ENCODE data around the gene PLCD3.
A peak's percentile ranks its signal among the peaks of the same experiment; 100 is the strongest.

Gene PLCD3

GRCh38 chr17:45132320-45132571, at the start of gene PLCD3:
TSS of gene PLCD3 (minus strand) at chr17:45132515. CDS start at chr17:45132410, 105 bp downstream.
- DNase-seq = no peak

GRCh38 chr17:45177563-45177962, 45.2 kb upstream of the PLCD3 start:
- DNase-seq = no peak

- no peak for DNase-seq
Observed at GRCh38 chr17:45175759-45176115, 43.4 kb upstream of the PLCD3 start.

GRCh38 chr17:45172541-45173286, 40.4 kb upstream of the PLCD3 start:
- DNase-seq = no peak

GRCh38 chr17:45172232-45172540, 39.9 kb upstream of the PLCD3 start:
- no peak for DNase-seq

- DNase-seq = no peak
Observed at GRCh38 chr17:45171338-45172231, 39.3 kb upstream of the PLCD3 start.

- no peak for DNase-seq
Observed at GRCh38 chr17:45170931-45171337, 38.6 kb upstream of the PLCD3 start.

- no peak for DNase-seq
Observed at GRCh38 chr17:45170280-45170930, 38.1 kb upstream of the PLCD3 start.

GRCh38 chr17:45168991-45169752, 36.9 kb upstream of the PLCD3 start:
- DNase-seq = no peak

GRCh38 chr17:45164734-45165269, 32.5 kb upstream of the PLCD3 start:
- no peak for DNase-seq

GRCh38 chr17:45162025-45162687, 29.8 kb upstream of the PLCD3 start:
- DNase-seq = no peak

- DNase-seq = peak; percentile 99
Observed at GRCh38 chr17:45161288-45162024, 29.1 kb upstream of the PLCD3 start, which contains the start of gene HEXIM2. TSS of gene HEXIM2 (plus strand) at chr17:45161875. CDS start at chr17:45162794, 919 bp downstream.

- peak; percentile 49 for DNase-seq
Observed at GRCh38 chr17:45160447-45161287, 28.4 kb upstream of the PLCD3 start.

GRCh38 chr17:45156242-45156641, 23.9 kb upstream of the PLCD3 start:
- no peak for DNase-seq

- no peak for DNase-seq
Observed at GRCh38 chr17:45155483-45155882, 23.2 kb upstream of the PLCD3 start.

GRCh38 chr17:45155029-45155428, 22.7 kb upstream of the PLCD3 start:
- DNase-seq = no peak

GRCh38 chr17:45150911-45151809, 18.8 kb upstream of the PLCD3 start:
- no peak for DNase-seq

- peak; percentile 78 for DNase-seq
Observed at GRCh38 chr17:45149669-45150664, 17.7 kb upstream of the PLCD3 start.

Data from NCI-H526 treated with DMSO at 0.1 percent for 48 hours (cell line).